ENCODE measurements around the gene ZNF483. TPM values are rescaled to one million over a fixed set of nuclear protein-coding genes. Genes with fewer than 3 reads are reported as not detected.
"Not testable (repeated sequence)": the region's sequence is repeated elsewhere in the genome, so short reads cannot be mapped to it uniquely, and the experiment has no call there.

Gene ZNF483
- total RNA-seq, 2 experiments from 2014 or later = 2.8 to 5.2 TPM

GRCh38 chr9:111604054-111604615 lies 79.2 kb downstream of the ZNF483 start:
- Mint-ChIP-seq H3K9me3 (ENCODE audit: low read depth) (no peaks in the 10 kb centered on the region), H3K27ac (no peak overlapping the region), H3K4me1 (peaks cover 5% of the 10 kb centered on the region), H3K36me3 (no peaks in the 10 kb centered on the region), H3K27me3 (peaks cover 52% of the 10 kb centered on the region), H3K4me3 (no peak overlapping the region)
- DNase-seq = no peak
- CTCF ChIA-PET = no interaction called here
- ATAC-seq = no peak

DNA sequence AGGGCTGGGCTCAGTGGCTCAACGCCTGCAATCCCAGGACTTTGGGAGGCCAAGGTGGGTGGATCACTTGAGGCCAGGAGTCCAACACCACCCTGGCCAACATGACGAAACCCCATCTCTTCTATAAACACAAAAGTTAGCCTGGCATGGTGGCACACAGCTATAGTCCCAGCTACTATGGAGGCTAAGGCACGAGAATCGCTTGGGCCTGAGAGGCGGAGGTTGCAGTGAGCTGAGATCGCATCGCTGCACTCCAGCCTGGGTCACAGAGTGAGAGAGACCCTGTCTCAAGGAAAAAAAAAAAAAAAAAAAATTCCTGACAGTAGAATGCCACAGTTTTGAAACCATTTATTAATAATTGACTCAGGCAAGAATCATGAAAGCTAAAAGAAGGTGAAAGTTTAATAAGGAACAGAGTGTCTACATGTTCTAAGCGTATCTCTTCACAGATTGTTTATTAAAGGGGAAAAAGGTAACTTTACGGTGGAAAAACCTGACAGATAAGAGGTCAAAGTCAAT lies 80.1 kb downstream of the ZNF483 start:
- H3K9me3 Mint-ChIP-seq (ENCODE audit: low read depth) = no peaks in the 10 kb centered on the region

DNA sequence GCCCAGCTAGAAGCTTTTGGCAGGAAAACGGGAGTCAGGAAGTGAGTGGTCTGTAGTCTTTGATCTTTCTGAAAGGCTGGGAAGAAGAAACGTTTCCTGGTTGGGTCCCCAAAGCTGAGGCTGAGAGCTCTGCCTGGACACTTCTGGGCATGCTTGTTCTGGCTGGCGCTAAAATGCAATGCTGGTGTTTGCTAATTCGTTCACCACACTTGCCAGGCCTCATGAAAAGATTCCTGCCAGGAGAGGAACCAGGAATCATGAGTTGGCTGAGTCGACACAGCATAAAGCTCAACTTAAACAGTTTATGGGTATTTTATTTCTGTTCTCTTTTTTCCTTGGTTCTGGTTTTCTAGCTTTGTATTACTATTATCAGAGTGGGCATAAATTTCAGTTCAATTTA lies 85.2 kb downstream of the ZNF483 start:
- DNase-seq (no peak), ATAC-seq (no peak)
- CTCF ChIA-PET = interaction anchor here (0.7 kb wide), 1 partner anchor 1135 kb away, joined by 3 read pairs; no protein-coding TSS in a partner anchor
- Mint-ChIP-seq H3K9me3 (ENCODE audit: low read depth) (no peaks in the 10 kb centered on the region), H3K27me3 (peaks cover 22% of the 10 kb centered on the region), H3K4me1 (no peaks in the 10 kb centered on the region), H3K36me3 (no peaks in the 10 kb centered on the region), H3K27ac (no peak overlapping the region), H3K4me3 (no peak overlapping the region)

More for the DNA sequence above, 80.1 kb downstream of the ZNF483 start:
- H3K27me3 Mint-ChIP-seq = peaks cover 46% of the 10 kb centered on the region
- H3K27ac Mint-ChIP-seq = no peak overlapping the region
- CTCF ChIA-PET = no interaction called here
- H3K4me3 Mint-ChIP-seq = no peak overlapping the region
- H3K36me3 Mint-ChIP-seq = no peaks in the 10 kb centered on the region
- ATAC-seq = no peak
- no peaks in the 10 kb centered on the region for H3K4me1 Mint-ChIP-seq
- no peak for DNase-seq

DNA sequence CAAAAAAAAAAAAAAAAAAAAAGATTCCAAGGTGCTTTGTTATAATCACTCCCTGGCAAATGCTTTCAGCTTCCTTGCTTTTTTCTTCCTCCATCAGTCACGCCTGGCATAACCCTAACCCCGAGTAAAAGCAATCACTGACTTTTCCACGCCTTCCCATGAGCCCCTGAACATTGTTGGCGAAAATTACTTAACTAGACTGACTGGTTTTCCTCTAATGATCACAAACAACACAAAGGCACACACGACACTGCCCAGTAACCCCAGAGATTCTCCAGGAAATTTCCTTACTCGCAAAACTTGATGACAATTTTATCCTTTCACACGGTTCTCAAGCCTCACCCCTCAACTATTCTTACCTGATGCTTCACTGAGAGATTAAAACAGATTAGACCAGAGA lies 85.9 kb downstream of the ZNF483 start:
- Mint-ChIP-seq H3K9me3 (ENCODE audit: low read depth) (no peaks in the 10 kb centered on the region), H3K4me1 (no peaks in the 10 kb centered on the region), H3K27ac (no peak overlapping the region), H3K27me3 (peaks cover 21% of the 10 kb centered on the region), H3K4me3 (no peak overlapping the region), H3K36me3 (no peaks in the 10 kb centered on the region)
- DNase-seq = no peak
- CTCF ChIA-PET = interaction anchor here (0.7 kb wide), 1 partner anchor 1134 kb away, joined by 3 read pairs; no protein-coding TSS in a partner anchor
- ATAC-seq = no peak

DNA sequence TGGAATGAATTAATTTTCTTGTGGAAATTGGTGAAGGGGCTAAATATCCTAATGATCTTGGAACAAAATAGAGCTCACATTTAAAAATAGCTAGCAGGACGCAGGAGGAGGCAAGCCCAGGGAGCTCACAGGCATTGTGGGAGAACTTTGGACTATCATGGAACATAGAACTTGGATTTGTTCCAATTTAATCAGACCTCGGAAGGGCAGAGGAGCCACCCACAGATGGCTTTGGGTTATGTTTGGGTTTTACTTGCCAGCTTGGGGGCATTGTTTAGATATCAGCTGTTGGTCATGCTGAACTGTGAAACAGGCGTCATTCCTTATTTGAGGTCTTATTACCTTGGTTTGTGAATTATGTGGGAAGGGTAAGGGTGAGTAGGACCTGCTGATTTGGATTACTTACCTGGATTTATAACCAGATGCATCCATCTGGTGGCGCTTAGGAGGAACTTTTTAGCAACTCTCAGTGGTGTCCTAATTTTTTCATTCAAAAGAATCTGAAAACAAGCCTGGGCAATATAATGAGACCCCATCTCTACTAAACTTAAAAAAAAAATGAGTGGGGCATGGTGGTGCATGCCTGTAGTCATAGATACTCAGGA lies 88.6 kb downstream of the ZNF483 start:
- CTCF ChIA-PET = interaction anchor here (1.1 kb wide), 1 partner anchor 15 kb away, joined by 3 read pairs; no protein-coding TSS in a partner anchor

GRCh38 chr9:111615928-111616327 lies 90.9 kb downstream of the ZNF483 start:
- H3K4me1 Mint-ChIP-seq = no peaks in the 10 kb centered on the region
- no peak overlapping the region for H3K27ac Mint-ChIP-seq
- no peak for DNase-seq
- no peaks in the 10 kb centered on the region for H3K36me3 Mint-ChIP-seq
- no peaks in the 10 kb centered on the region for H3K9me3 Mint-ChIP-seq (ENCODE audit: low read depth)
- H3K4me3 Mint-ChIP-seq = no peak overlapping the region
- CTCF ChIA-PET = no interaction called here
- ATAC-seq = no peak
- peaks cover 19% of the 10 kb centered on the region for H3K27me3 Mint-ChIP-seq

More for the DNA sequence above, 88.6 kb downstream of the ZNF483 start:
- DNase-seq = no peak
- H3K9me3 Mint-ChIP-seq (ENCODE audit: low read depth) = no peaks in the 10 kb centered on the region
- no peaks in the 10 kb centered on the region for H3K36me3 Mint-ChIP-seq
- no peak for ATAC-seq
- no peaks in the 10 kb centered on the region for H3K4me1 Mint-ChIP-seq
- peaks cover 25% of the 10 kb centered on the region for H3K27me3 Mint-ChIP-seq
- no peak overlapping the region for H3K27ac Mint-ChIP-seq
- H3K4me3 Mint-ChIP-seq = no peak overlapping the region

DNA sequence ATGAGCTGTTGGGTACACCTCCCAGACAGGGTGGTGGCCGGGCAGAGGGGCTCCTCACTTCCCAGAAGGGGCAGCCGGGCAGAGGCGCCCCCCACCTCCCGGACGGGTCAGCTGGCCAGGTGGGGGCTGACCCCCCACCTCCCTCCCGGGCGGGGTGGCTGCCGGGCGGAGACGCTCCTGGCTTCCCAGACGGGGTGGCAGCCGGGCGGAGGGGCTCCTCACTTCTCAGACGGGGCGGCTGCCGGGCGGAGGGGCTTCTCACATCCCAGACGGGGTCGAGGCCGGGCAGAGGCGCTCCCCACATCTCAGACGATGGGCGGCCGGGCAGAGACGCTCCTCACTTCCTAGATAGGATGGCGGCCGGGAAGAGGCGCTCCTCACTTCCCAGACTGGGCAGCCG lies 92.4 kb downstream of the ZNF483 start:
- H3K36me3 Mint-ChIP-seq; ATAC-seq; CTCF ChIA-PET; H3K27ac Mint-ChIP-seq; H3K4me1 Mint-ChIP-seq; H3K9me3 Mint-ChIP-seq (ENCODE audit: low read depth); H3K4me3 Mint-ChIP-seq; DNase-seq: not testable (repeated sequence)
- peaks cover 21% of the 10 kb centered on the region for H3K27me3 Mint-ChIP-seq

DNA sequence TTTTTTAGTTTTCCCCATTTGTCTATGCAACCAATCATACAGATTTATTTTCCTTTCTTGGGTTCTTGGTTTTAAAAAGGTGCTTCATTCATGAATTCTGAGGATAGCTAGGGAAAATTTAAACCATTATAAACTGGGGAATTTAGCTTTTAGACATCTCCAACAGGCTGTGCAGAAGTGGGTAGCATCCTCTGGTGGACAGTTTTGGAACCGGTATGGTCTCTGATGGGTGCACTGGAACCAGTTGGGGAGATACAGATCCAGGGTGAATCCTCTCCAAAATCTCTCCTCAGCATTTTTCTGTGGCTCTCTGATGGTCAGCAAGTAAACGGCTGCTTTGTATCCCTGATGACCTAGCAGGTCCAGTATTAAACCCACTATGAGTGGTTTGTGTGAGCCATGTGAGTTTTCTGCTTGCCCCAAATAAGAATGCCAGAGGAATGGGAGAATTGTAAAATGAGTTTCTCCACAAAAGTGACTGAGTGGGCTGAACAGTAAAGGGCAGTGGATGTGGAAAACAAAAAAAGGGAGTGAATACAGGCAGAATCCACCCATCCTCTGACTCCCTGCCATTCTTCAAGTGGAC lies 97.0 kb downstream of the ZNF483 start:
- DNase-seq = no peak
- Mint-ChIP-seq H3K27me3 (peaks cover 22% of the 10 kb centered on the region), H3K4me3 (no peak overlapping the region), H3K4me1 (no peaks in the 10 kb centered on the region), H3K27ac (no peak overlapping the region), H3K36me3 (no peaks in the 10 kb centered on the region), H3K9me3 (ENCODE audit: low read depth) (no peaks in the 10 kb centered on the region)
- CTCF ChIA-PET = interaction anchor here (0.5 to 2.0 kb wide), 11 partner anchors 8 to 1899 kb away, joined by 3 to 21 read pairs (median 3); partner anchors contain the start of gene DNAJC25
- peak; percentile 71 for ATAC-seq

DNA sequence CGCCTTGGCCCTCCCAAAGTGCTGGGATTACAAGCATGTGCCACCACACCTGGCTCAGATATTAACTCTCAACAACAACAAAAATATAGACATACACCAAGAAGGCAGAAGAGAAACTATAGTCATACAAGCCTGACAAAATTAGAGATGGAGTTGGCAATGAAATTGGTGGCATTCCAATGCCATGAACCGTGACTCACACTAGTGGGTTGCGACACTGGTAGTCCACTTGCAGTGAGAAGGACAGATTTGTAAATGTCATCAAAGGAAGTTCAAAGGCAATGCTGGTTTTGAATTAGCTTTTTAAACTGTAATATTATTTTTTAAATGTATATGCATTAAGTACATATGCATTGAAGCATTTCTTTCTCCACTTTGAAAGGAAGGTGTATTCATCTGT lies 97.6 kb downstream of the ZNF483 start:
- ATAC-seq = no peak

More for the DNA sequence above, 97.6 kb downstream of the ZNF483 start:
- Mint-ChIP-seq H3K36me3 (no peaks in the 10 kb centered on the region), H3K9me3 (ENCODE audit: low read depth) (no peaks in the 10 kb centered on the region), H3K4me3 (no peak overlapping the region), H3K27ac (no peak overlapping the region), H3K4me1 (no peaks in the 10 kb centered on the region), H3K27me3 (peaks cover 22% of the 10 kb centered on the region)
- no peak for DNase-seq
- CTCF ChIA-PET = no interaction called here

Other genes starting within 250 kb of the ZNF483 start
- gene OR2K2, start 195.0 kb upstream of the ZNF483 start, total RNA-seq = not detected
- gene ECPAS, start 40.8 kb upstream of the ZNF483 start, total RNA-seq = 10 to 100 TPM; 72.8 to 75.3 TPM
- gene PTGR1, start 74.5 kb downstream of the ZNF483 start, total RNA-seq = 1 to 10 TPM in 1 of 2 experiments, not detected in 1; 1.0 TPM
- 1 to 10 TPM; 3.6 to 4.2 TPM for gene DNAJC25, start 106.2 kb downstream of the ZNF483 start, total RNA-seq
- gene GNG10, start 136.4 kb downstream of the ZNF483 start, total RNA-seq = 10 to 100 TPM; 17.1 to 20.9 TPM